Smooth muscle cell (in vitro differentiated cells): ENCODE measurements around the gene UBL4B. TPM values are rescaled to one million over a fixed set of nuclear protein-coding genes. Genes with fewer than 3 reads are reported as not detected.

ENCODE experiments used
- DNase-seq: peaks from one replicate; lab custom pipeline; 2025; ENCODE audit not compliant: unreplicated experiment; lab: John Stamatoyannopoulos, UW
- H2AFZ ChIP-seq: fragments of 200-600 bp; sonication (generic); 2 replicates; pipeline ENCODE4 v1.6.0; 2016; ENCODE audit warnings: antibody characterized with exemption, low read depth, mild to moderate bottlenecking
- H3F3A ChIP-seq: fragments of 200-600 bp; sonication (generic); 2 replicates; pipeline ENCODE4 v1.6.0; 2017; ENCODE audit warnings: antibody characterized with exemption, low read depth
- H3K27ac ChIP-seq: fragments of 200-600 bp; sonication (generic); 2 replicates; pipeline ENCODE4 v1.5.1; 2016; ENCODE audit warnings: low read depth, mild to moderate bottlenecking
- H3K27me3 ChIP-seq: fragments of 200-600 bp; sonication (generic); 2 replicates; pipeline ENCODE4 v1.6.1; 2016; ENCODE audit warnings: low read depth, mild to moderate bottlenecking
- H3K36me3 ChIP-seq: fragments of 200-600 bp; sonication (generic); 2 replicates; pipeline ENCODE4 v1.5.1; 2016; ENCODE audit warnings: low read depth
- H3K4me1 ChIP-seq: fragments of 200-600 bp; sonication (generic); 2 replicates; pipeline ENCODE4 v1.5.1; 2016; ENCODE audit warnings: low read depth
- H3K4me2 ChIP-seq: fragments of 200-600 bp; sonication (generic); 2 replicates; pipeline ENCODE4 v1.6.0; 2016; ENCODE audit warnings: mild to moderate bottlenecking
- H3K4me3 ChIP-seq: fragments of 200-600 bp; sonication (generic); 2 replicates; pipeline ENCODE4 v1.5.1; 2016; ENCODE audit warnings: mild to moderate bottlenecking
- H3K79me2 ChIP-seq: fragments of 200-600 bp; sonication (generic); 2 replicates; pipeline ENCODE4 v1.6.0; 2016; ENCODE audit warnings: low read depth, mild to moderate bottlenecking
- H3K9ac ChIP-seq: fragments of 200-600 bp; sonication (generic); 2 replicates; pipeline ENCODE4 v1.6.0; 2016; ENCODE audit warnings: low read depth
- H3K9me3 ChIP-seq: fragments of 200-600 bp; sonication (generic); replicated peaks from 2 replicates; pipeline ENCODE4 v1.5.1; 2016; ENCODE audit warnings: low read depth
- H4K20me1 ChIP-seq: fragments of 200-600 bp; sonication (generic); 2 replicates; pipeline ENCODE4 v1.6.0; 2016; ENCODE audit warnings: low read depth
- CTCF ChIP-seq: fragments of 200-600 bp; sonication (generic); IDR thresholded peaks from 2 replicates; pipeline ENCODE4 v1.5.1; 2017; ENCODE audit warnings: borderline replicate concordance, mild to moderate bottlenecking, antibody characterized with exemption; ENCODE audit not compliant: insufficient read depth, poor library complexity, severe bottlenecking
- WGBS: methylation state at CpG from one replicate; pipeline ENCODE4 v1.1.7; 2016; ENCODE audit warnings: low lambda C conversion rate; 5-methylcytosine and 5-hydroxymethylcytosine counted together
- polyA plus RNA-seq: library from polyadenylated mRNA; unstranded; fragments of >200 nt; fragmentation: Nextera tagmentation; extraction: Ambion mirVana; gene quantifications from 2 replicates; pipeline ENCODE4 v1.2.1, GENCODE V29; 2016
- total RNA-seq: library from RNA; depleted of rRNA; stranded (reverse); fragments of >200 nt; gene quantifications from 2 replicates; pipeline ENCODE4 v1.2.3, GENCODE V29; 2014

The UBL4B gene
- total and polyA plus RNA-seq, 2 experiments from 2014 or later, result not detected

GRCh38 chr1:110118636-110119396 lies 6.6 kb downstream of the UBL4B start:
- no peaks in the 10 kb centered on the region for H3K79me2 ChIP-seq
- H3K4me1 ChIP-seq, result no peaks in the 10 kb centered on the region
- H4K20me1 ChIP-seq, result no peaks in the 10 kb centered on the region
- no peak overlapping the region for H3K4me2 ChIP-seq
- DNase-seq, result no peak
- no peak overlapping the region for H3K4me3 ChIP-seq
- no peak overlapping the region for H3K27ac ChIP-seq
- H3F3A ChIP-seq, result no peaks in the 10 kb centered on the region
- no peaks in the 10 kb centered on the region for H3K36me3 ChIP-seq
- peaks cover 8% of the 10 kb centered on the region for H3K27me3 ChIP-seq
- no peak overlapping the region for H2AFZ ChIP-seq
- no peaks in the 10 kb centered on the region for H3K9me3 ChIP-seq
- H3K9ac ChIP-seq, result no peak overlapping the region
- no peak for TF ChIP-seq CTCF
- WGBS, result 67% methylated on average over 7 of the region's 7 CpGs

- Histone ChIP-seq H3K4me3 (no peak overlapping the region), H3F3A (no peaks in the 10 kb centered on the region), H4K20me1 (no peaks in the 10 kb centered on the region), H3K9ac (no peak overlapping the region), H2AFZ (no peak overlapping the region), H3K27me3 (peaks cover 5% of the 10 kb centered on the region), H3K79me2 (no peaks in the 10 kb centered on the region), H3K36me3 (no peaks in the 10 kb centered on the region), H3K27ac (no peak overlapping the region), H3K9me3 (no peaks in the 10 kb centered on the region), H3K4me2 (no peak overlapping the region), H3K4me1 (no peaks in the 10 kb centered on the region)
- 88% methylated on average over 3 of the region's 3 CpGs for WGBS
- no peak for DNase-seq
- no peak for TF ChIP-seq CTCF
Observed at GRCh38 chr1:110119843-110120242, 7.6 kb downstream of the UBL4B start.

DNA sequence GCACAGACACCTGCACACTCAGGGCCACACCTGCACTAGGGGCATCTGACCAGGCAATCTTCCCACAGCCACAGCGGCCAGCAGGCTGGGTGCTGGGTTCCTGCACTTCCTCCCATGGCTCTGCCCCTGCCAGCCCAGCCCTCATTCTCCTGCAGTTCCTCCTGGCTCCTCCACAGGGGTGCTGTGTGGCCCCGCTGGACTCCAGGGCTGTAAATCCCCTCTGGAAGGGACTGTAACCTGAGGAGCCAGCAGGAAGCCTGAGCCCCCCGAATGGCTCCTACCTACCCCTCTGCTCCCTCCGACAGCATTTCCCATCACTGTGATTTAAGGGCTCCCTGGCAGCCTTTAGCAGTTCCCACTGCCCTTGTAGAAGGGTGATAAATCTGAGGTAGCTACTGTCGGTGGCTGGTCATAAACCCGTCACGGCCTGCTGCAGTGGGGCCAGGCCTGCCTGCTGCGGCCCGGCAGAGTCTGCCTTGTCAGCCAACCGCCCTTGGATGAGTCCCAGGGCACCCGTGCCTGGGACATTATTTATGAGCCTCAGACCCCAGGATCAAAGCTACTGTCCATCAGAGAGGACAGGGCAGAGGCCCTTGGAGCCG lies 8.8 kb downstream of the UBL4B start:
- Histone ChIP-seq H3K9ac (no peak overlapping the region), H3K9me3 (no peaks in the 10 kb centered on the region), H3K4me3 (no peak overlapping the region), H3K4me2 (no peak overlapping the region), H3F3A (no peaks in the 10 kb centered on the region), H3K27ac (no peak overlapping the region), H3K27me3 (no peaks in the 10 kb centered on the region), H3K36me3 (no peaks in the 10 kb centered on the region), H4K20me1 (no peaks in the 10 kb centered on the region), H3K4me1 (no peaks in the 10 kb centered on the region), H3K79me2 (no peaks in the 10 kb centered on the region), H2AFZ (no peak overlapping the region)
- no peak for TF ChIP-seq CTCF
- no peak for DNase-seq
- 75% methylated on average over 12 of the region's 12 CpGs for WGBS
